Measurements from ENCODE around the gene MXRA7. TPM values are rescaled to one million over a fixed set of nuclear protein-coding genes. Genes with fewer than 3 reads are reported as not detected.

The MXRA7 gene
- total RNA-seq, 5 donors from 2014 or later (not counting 1 experiment from before 2014, with no cell fraction given) = 5.9 to 14.7 (median 13.5) TPM

DNA sequence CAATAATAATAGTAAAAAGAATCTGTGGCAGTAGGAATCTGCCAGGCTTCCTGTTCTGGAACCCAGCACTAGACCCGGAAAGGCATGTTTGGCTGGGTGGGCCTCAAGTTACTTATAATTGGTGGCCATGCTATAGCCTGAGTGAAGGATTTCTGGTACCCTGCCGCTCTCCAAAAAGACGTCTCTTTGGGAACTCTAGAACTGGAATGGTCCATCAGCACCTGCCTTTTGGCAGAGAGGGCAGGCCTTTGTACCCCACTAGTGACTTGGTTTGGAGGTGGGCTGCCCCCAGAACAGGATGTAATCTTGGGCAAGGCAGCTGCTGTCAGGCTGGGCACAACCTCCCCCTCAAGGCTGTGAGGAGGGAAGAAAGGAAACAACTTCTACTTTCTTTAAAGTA, 37.9 kb downstream of the MXRA7 start:
- 96% methylated on average over 3 of the region's 3 CpGs for WGBS (ENCODE audit: insufficient coverage)
- CTCF ChIA-PET = no interaction called here
- peak overlapping the region; percentile 97 to 98 for H3K27ac Mint-ChIP-seq

DNA sequence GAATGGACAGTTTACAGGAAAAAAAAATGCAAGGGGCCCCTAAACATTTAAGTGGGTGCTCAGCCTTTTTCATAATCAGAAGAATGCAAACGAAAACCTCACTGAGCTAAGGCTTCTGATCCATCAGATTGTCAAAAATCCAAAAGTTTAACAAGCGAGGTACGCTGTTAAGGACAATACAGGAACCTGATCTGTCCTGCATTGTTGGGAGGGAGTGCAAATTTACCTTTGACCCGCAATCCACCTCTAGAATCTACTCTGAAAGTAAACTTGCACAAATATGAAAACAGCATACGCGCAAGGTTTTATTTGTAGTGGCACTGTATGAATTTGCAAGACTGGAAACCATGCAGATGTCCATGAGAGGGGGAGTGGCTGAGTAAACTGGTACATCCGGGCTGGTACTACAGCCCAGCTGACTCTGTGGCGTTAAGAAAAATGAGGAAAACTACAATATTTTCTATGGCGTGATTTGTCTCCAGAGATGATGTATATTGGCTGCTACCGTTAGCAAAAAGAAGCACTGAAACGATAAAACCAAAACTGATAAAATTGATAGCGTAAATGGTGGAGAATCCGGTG, 38.4 kb downstream of the MXRA7 start:
- H3K27me3 Mint-ChIP-seq = no peaks in the 10 kb centered on the region
- WGBS (ENCODE audit: insufficient coverage) = 67% methylated on average over 6 of the region's 13 CpGs
- ATAC-seq (replicated peaks in 1 of 4) = no peak

More for the DNA sequence above, 37.9 kb downstream of the MXRA7 start:
- H3K9me3 Mint-ChIP-seq = no peaks in the 10 kb centered on the region
- H3K4me3 Mint-ChIP-seq = peak overlapping the region; percentile 89 to 91 (median 91)
- Histone ChIP-seq H3K4me1 (ENCODE audit: control insufficient read depth in 1 of 2, extremely low read depth in 1 of 2, insufficient read depth in 2 of 2, low read length in 2 of 2) (peaks cover 31 to 42% of the 10 kb centered on the region in 2 experiments), H3K4me3 (ENCODE audit: control insufficient read depth in 1 of 2, extremely low read depth in 1 of 2, low read length in 1 of 2) (peak overlapping the region in 1 of 2 donors; percentile 92), H3K36me3 (ENCODE audit: control insufficient read depth in 2 of 2, extremely low read depth in 1 of 2, insufficient read depth in 1 of 2, low read length in 1 of 2) (no peaks in the 10 kb centered on the region), H3K9me3 (no peaks in the 10 kb centered on the region), H3K27ac (ENCODE audit: low read length) (no peak overlapping the region), H3K27me3 (replicated peaks in 1 of 2; ENCODE audit: control insufficient read depth in 2 of 2, extremely low read depth in 1 of 2, insufficient read depth in 2 of 2, low read length in 1 of 2) (peaks cover 0 to 2% of the 10 kb centered on the region in 2 experiments)
- H3K4me1 Mint-ChIP-seq = peaks cover 37 to 42% (median 40%) of the 10 kb centered on the region in 3 donors
- no peaks in the 10 kb centered on the region for H3K27me3 Mint-ChIP-seq
- DNase-seq (no peak), ATAC-seq (replicated peaks in 1 of 4) (no peak)
- POLR2A ChIA-PET = no interaction called here
- H3K36me3 Mint-ChIP-seq = no peaks in the 10 kb centered on the region

DNA sequence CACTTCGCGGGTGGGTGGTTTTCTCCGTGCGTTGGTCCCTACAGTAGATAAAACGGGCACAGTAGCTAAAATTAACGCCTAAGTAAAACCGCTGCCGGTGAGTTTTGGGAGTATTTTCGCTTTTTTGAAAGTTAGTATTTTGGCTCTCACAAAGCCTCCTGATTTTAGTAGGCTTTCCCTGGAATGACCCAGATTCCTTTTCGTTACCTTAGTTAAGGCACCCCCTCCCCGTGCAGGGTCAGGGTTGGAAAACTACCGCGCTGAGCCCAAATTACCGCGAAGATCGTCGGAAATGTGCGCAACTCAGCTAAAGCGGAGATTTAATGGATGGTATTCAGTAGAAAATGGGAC, 38.9 kb downstream of the MXRA7 start:
- WGBS (ENCODE audit: insufficient coverage) = 0% methylated on average over 13 of the region's 19 CpGs
- POLR2A ChIA-PET = interaction anchor here in 1 of 2 donors (0.6 to 0.9 kb wide), 3 partner anchors 63 to 1286 kb away, joined by 3 to 4 read pairs (median 3); no protein-coding TSS in a partner anchor
- Histone ChIP-seq H3K4me3 (ENCODE audit: control insufficient read depth in 1 of 2, extremely low read depth in 1 of 2, low read length in 1 of 2) (peak overlapping the region; percentile 73 to 92), H3K9me3 (no peaks in the 10 kb centered on the region), H3K27ac (ENCODE audit: low read length) (peak overlapping the region; percentile 86), H3K27me3 (replicated peaks in 1 of 2; ENCODE audit: control insufficient read depth in 2 of 2, extremely low read depth in 1 of 2, insufficient read depth in 2 of 2, low read length in 1 of 2) (peaks cover 0 to 6% of the 10 kb centered on the region in 2 experiments), H3K36me3 (ENCODE audit: control insufficient read depth in 2 of 2, extremely low read depth in 1 of 2, insufficient read depth in 1 of 2, low read length in 1 of 2) (no peaks in the 10 kb centered on the region), H3K4me1 (ENCODE audit: control insufficient read depth in 1 of 2, extremely low read depth in 1 of 2, insufficient read depth in 2 of 2, low read length in 2 of 2) (peaks cover 31 to 35% of the 10 kb centered on the region in 2 experiments)
- Mint-ChIP-seq H3K4me3 (peak overlapping the region; percentile 89 to 91 (median 91)), H3K4me1 (peaks cover 37 to 42% (median 40%) of the 10 kb centered on the region in 3 donors), H3K9me3 (no peaks in the 10 kb centered on the region), H3K27ac (peak overlapping the region; percentile 97 to 98), H3K27me3 (no peaks in the 10 kb centered on the region), H3K36me3 (no peaks in the 10 kb centered on the region)
- ATAC-seq (replicated peaks in 1 of 4) (peak in 1 of 4 experiments; percentile 4), DNase-seq (no peak)
- CTCF ChIA-PET = interaction anchor here (1.1 to 1.4 kb wide), 3 partner anchors 9 to 115 kb away, joined by 4 to 5 read pairs (median 4); no protein-coding TSS in a partner anchor

More for the DNA sequence above, 38.4 kb downstream of the MXRA7 start:
- peak in 1 of 35 experiments; percentile 22 for DNase-seq
- Mint-ChIP-seq H3K36me3 (no peaks in the 10 kb centered on the region), H3K27ac (peak overlapping the region; percentile 97 to 98), H3K4me1 (peaks cover 37 to 42% (median 40%) of the 10 kb centered on the region in 3 donors), H3K9me3 (no peaks in the 10 kb centered on the region), H3K4me3 (peak overlapping the region; percentile 89 to 91 (median 91))
- Histone ChIP-seq H3K27me3 (replicated peaks in 1 of 2; ENCODE audit: control insufficient read depth in 2 of 2, extremely low read depth in 1 of 2, insufficient read depth in 2 of 2, low read length in 1 of 2) (peaks cover 0 to 4% of the 10 kb centered on the region in 2 experiments), H3K27ac (ENCODE audit: low read length) (peak overlapping the region; percentile 86), H3K9me3 (no peaks in the 10 kb centered on the region), H3K36me3 (ENCODE audit: control insufficient read depth in 2 of 2, extremely low read depth in 1 of 2, insufficient read depth in 1 of 2, low read length in 1 of 2) (no peaks in the 10 kb centered on the region), H3K4me3 (ENCODE audit: control insufficient read depth in 1 of 2, extremely low read depth in 1 of 2, low read length in 1 of 2) (peak overlapping the region; percentile 73 to 92), H3K4me1 (ENCODE audit: control insufficient read depth in 1 of 2, extremely low read depth in 1 of 2, insufficient read depth in 2 of 2, low read length in 2 of 2) (peaks cover 31 to 36% of the 10 kb centered on the region in 2 experiments)
- CTCF ChIA-PET = interaction anchor here in 1 of 2 donors (1.1 to 1.4 kb wide), 2 partner anchors 9 to 115 kb away, joined by 4 to 5 read pairs; no protein-coding TSS in a partner anchor
- POLR2A ChIA-PET = interaction anchor here in 1 of 2 donors (0.6 kb wide), 2 partner anchors 349 to 1286 kb away, joined by 3 read pairs; no protein-coding TSS in a partner anchor

DNA sequence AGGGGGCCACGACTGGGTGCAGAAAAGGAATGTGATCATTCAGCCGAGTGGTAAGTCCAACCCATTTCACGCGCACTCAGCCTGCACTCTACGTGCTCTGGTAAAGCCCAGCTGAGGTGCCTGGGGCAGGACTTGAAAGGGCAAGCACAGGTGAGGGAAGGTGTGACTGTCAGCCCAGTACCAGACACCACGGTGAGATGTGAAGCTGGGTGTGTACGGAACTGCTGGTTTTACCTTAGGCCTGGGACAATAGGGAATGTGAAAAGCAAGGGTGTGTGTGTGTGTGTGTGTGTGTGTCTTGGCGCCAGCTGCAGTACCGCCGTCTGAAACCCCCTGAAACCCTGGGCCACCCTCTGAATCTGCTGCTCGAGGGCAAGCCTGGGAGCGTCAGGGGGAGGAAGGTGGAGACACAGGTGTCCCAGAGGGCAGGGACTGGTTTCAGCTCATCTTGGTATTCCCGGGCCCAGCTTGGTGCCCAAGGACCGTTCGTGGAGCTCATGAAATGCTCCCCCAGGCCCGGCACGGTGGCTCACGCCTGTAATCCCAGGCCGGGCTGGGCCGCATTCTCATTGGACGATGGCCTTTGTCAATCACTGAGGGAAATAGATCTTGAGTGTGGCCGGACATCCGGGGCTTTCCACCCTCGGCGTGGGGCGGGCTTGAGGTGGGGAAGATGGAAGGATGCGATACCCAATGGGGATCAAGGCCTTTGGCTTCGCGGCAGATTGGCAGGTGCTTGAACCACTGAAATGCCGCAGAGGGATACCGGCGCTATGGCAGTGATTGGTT, 39.4 kb downstream of the MXRA7 start:
- no peaks in the 10 kb centered on the region for H3K36me3 ChIP-seq (ENCODE audit: control insufficient read depth in 2 of 2, extremely low read depth in 1 of 2, insufficient read depth in 1 of 2, low read length in 1 of 2)
- peak overlapping the region; percentile 89 to 91 (median 91) for H3K4me3 Mint-ChIP-seq
- H3K4me1 Mint-ChIP-seq = peaks cover 37 to 42% (median 40%) of the 10 kb centered on the region in 3 donors
- H3K27me3 Mint-ChIP-seq = no peaks in the 10 kb centered on the region
- peak; percentile 97 to 100 (median 99) for DNase-seq
- CTCF ChIA-PET = interaction anchor here (0.6 to 1.4 kb wide), 4 partner anchors 10 to 114 kb away, joined by 4 to 8 read pairs (median 4); no protein-coding TSS in a partner anchor
- peak; percentile 97 to 100 (median 99) for ATAC-seq (replicated peaks in 1 of 4)
- POLR2A ChIA-PET = interaction anchor here in 1 of 2 donors (0.9 kb wide), 2 partner anchors 64 to 114 kb away, joined by 3 to 4 read pairs; no protein-coding TSS in a partner anchor
- H3K4me3 ChIP-seq (ENCODE audit: control insufficient read depth in 1 of 2, extremely low read depth in 1 of 2, low read length in 1 of 2) = peak overlapping the region; percentile 73 to 92
- no peaks in the 10 kb centered on the region for H3K9me3 Mint-ChIP-seq
- H3K4me1 ChIP-seq (ENCODE audit: control insufficient read depth in 1 of 2, extremely low read depth in 1 of 2, insufficient read depth in 2 of 2, low read length in 2 of 2) = peaks cover 31 to 35% of the 10 kb centered on the region in 2 experiments
- peak overlapping the region; percentile 97 to 98 for H3K27ac Mint-ChIP-seq
- H3K27me3 ChIP-seq (replicated peaks in 1 of 2; ENCODE audit: control insufficient read depth in 2 of 2, extremely low read depth in 1 of 2, insufficient read depth in 2 of 2, low read length in 1 of 2) = peaks cover 0 to 6% of the 10 kb centered on the region in 2 experiments
- H3K27ac ChIP-seq (ENCODE audit: low read length) = peak overlapping the region; percentile 86
- H3K9me3 ChIP-seq = no peaks in the 10 kb centered on the region
- H3K36me3 Mint-ChIP-seq = no peaks in the 10 kb centered on the region
- 18% methylated on average over 31 of the region's 32 CpGs for WGBS (ENCODE audit: insufficient coverage)

DNA sequence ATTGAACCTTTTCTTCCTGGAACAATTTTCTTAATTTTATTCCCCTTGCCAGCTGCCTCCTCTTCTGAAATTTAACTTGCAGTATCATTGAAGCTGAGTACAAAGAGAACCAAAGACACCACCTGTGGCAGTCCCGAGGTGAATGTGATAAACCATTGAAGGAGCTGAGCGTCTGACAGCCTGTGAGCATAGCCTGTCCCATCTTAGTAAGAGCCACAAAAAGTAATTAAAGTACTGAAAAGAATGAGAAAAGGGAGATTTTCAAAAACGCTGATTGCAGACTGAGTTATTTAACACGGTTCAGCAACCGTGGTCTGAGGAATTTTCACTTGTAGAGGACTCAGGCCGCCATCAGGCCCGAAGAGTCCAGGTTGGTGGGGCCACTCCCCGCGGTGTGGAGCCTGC, 40.0 kb downstream of the MXRA7 start:
- peaks cover 0 to 6% of the 10 kb centered on the region in 2 experiments for H3K27me3 ChIP-seq (replicated peaks in 1 of 2; ENCODE audit: control insufficient read depth in 2 of 2, extremely low read depth in 1 of 2, insufficient read depth in 2 of 2, low read length in 1 of 2)
- Mint-ChIP-seq H3K27ac (peak overlapping the region; percentile 97 to 98), H3K36me3 (no peaks in the 10 kb centered on the region), H3K4me1 (peaks cover 37 to 42% (median 40%) of the 10 kb centered on the region in 3 donors), H3K4me3 (peak overlapping the region; percentile 89 to 91 (median 91)), H3K27me3 (no peaks in the 10 kb centered on the region), H3K9me3 (no peaks in the 10 kb centered on the region)
- peaks cover 31 to 35% of the 10 kb centered on the region in 2 experiments for H3K4me1 ChIP-seq (ENCODE audit: control insufficient read depth in 1 of 2, extremely low read depth in 1 of 2, insufficient read depth in 2 of 2, low read length in 2 of 2)
- ATAC-seq (replicated peaks in 1 of 4) (no peak), DNase-seq (peak in 2 of 35 experiments; percentile 12 to 47)
- peak overlapping the region; percentile 86 for H3K27ac ChIP-seq (ENCODE audit: low read length)
- no peaks in the 10 kb centered on the region for H3K36me3 ChIP-seq (ENCODE audit: control insufficient read depth in 2 of 2, extremely low read depth in 1 of 2, insufficient read depth in 1 of 2, low read length in 1 of 2)
- no peaks in the 10 kb centered on the region for H3K9me3 ChIP-seq
- WGBS (ENCODE audit: insufficient coverage) = 82% methylated on average over 8 of the region's 9 CpGs
- POLR2A ChIA-PET = interaction anchor here in 1 of 2 donors (0.9 kb wide), 2 partner anchors 64 to 114 kb away, joined by 3 to 4 read pairs; no protein-coding TSS in a partner anchor
- H3K4me3 ChIP-seq (ENCODE audit: control insufficient read depth in 1 of 2, extremely low read depth in 1 of 2, low read length in 1 of 2) = no peak overlapping the region
- CTCF ChIA-PET = interaction anchor here (1.3 to 1.4 kb wide), 2 partner anchors 11 to 113 kb away, joined by 4 read pairs; no protein-coding TSS in a partner anchor

All from T-cell (primary cell).